GM11168 (cell line): ENCODE data around the gene RAB22A.
"Not testable (repeated sequence)": the region's sequence is repeated elsewhere in the genome, so short reads cannot be mapped to it uniquely, and the experiment has no call there.

ENCODE experiments used
- in situ Hi-C: fragments of 300-500 bp; cut with MboI; formaldehyde crosslinking; loops from one replicate; pipeline ENCODE4 v1.12.0; 2022; ENCODE audit warnings: low sequenced_read_pairs; ENCODE audit not compliant: unreplicated experiment

The RAB22A gene

GRCh38 chr20:58340853-58341252 is 31.3 kb downstream of the RAB22A start:
- in situ Hi-C loops, result no loop called here

GRCh38 chr20:58342104-58342945 is 32.8 kb downstream of the RAB22A start:
- in situ Hi-C loops, result no loop called here

- in situ Hi-C loops, result no loop called here
These were observed 35.2 kb downstream of the RAB22A start for GRCh38 chr20:58344741-58345140.

- in situ Hi-C loops, result no loop called here
These were observed 40.1 kb downstream of the RAB22A start for GRCh38 chr20:58349570-58349969.

- in situ Hi-C loops, result no loop called here
These were observed 43.0 kb downstream of the RAB22A start for GRCh38 chr20:58352468-58352867.

GRCh38 chr20:58359441-58359840 is 49.9 kb downstream of the RAB22A start:
- in situ Hi-C loops, result no loop called here

GRCh38 chr20:58360936-58361335 is 51.4 kb downstream of the RAB22A start:
- in situ Hi-C loops, result no loop called here

GRCh38 chr20:58361481-58362205 is 52.1 kb downstream of the RAB22A start:
- in situ Hi-C loops, result no loop called here

- in situ Hi-C loops, result no loop called here
These were observed 52.6 kb downstream of the RAB22A start for GRCh38 chr20:58362206-58362516.

- in situ Hi-C loops, result no loop called here
These were observed 53.5 kb downstream of the RAB22A start for GRCh38 chr20:58362970-58363369.

GRCh38 chr20:58366866-58367265 is 57.4 kb downstream of the RAB22A start:
- in situ Hi-C loops, result no loop called here

- in situ Hi-C loops, result no loop called here
These were observed 63.3 kb downstream of the RAB22A start for GRCh38 chr20:58372806-58373205.

GRCh38 chr20:58373296-58373695 is 63.8 kb downstream of the RAB22A start:
- in situ Hi-C loops, result not testable (repeated sequence)

GRCh38 chr20:58374027-58374850 is 64.7 kb downstream of the RAB22A start:
- in situ Hi-C loops, result no loop called here

- in situ Hi-C loops, result no loop called here
These were observed 65.6 kb downstream of the RAB22A start for GRCh38 chr20:58374906-58375758.

GRCh38 chr20:58375759-58376352 is 66.3 kb downstream of the RAB22A start:
- in situ Hi-C loops, result no loop called here

GRCh38 chr20:58377017-58377416 is 67.5 kb downstream of the RAB22A start:
- in situ Hi-C loops, result no loop called here

GRCh38 chr20:58377766-58378401 is 68.4 kb downstream of the RAB22A start:
- in situ Hi-C loops, result no loop called here

GRCh38 chr20:58378704-58379103 is 69.2 kb downstream of the RAB22A start:
- in situ Hi-C loops, result no loop called here
